H9 (cell line): Measurements from ENCODE around the gene MB21D2. TPM values are rescaled to one million over a fixed set of nuclear protein-coding genes. Genes with fewer than 3 reads are reported as not detected.

Source experiments
- DNase-seq: peaks from one replicate; pipeline ENCODE4 v3.0.0-alpha.2; 2017
- H2AFZ ChIP-seq: one replicate; pipeline ENCODE4 v1.6.1; 2013; ENCODE audit warnings: mild to moderate bottlenecking, low read length, control low read depth, moderate library complexity
- H2AK5ac ChIP-seq: 2 replicates; pipeline ENCODE4 v1.6.1; 2013; ENCODE audit warnings: low read length, control low read depth, mixed read lengths; ENCODE audit not compliant: insufficient read length
- H2BK120ac ChIP-seq: one replicate; pipeline ENCODE4 v1.6.1; 2013; ENCODE audit warnings: low read depth, mild to moderate bottlenecking, low read length, control low read depth, inconsistent platforms; ENCODE audit not compliant: poor library complexity, severe bottlenecking
- H2BK12ac ChIP-seq: 2 replicates; pipeline ENCODE4 v1.6.1; 2013; ENCODE audit warnings: low read length, control low read depth, mixed read lengths, low read depth; ENCODE audit not compliant: insufficient read length
- H2BK15ac ChIP-seq: 2 replicates; pipeline ENCODE4 v1.6.1; 2013; ENCODE audit warnings: low read depth, low read length, control low read depth
- H2BK20ac ChIP-seq: one replicate; pipeline ENCODE4 v1.6.1; 2013; ENCODE audit warnings: low read depth, mild to moderate bottlenecking, low read length, control low read depth, inconsistent platforms; ENCODE audit not compliant: poor library complexity, severe bottlenecking
- H2BK5ac ChIP-seq: 2 replicates; pipeline ENCODE4 v1.6.1; 2013; ENCODE audit warnings: low read length, control low read depth, mixed read lengths; ENCODE audit not compliant: insufficient read length
- H3K14ac ChIP-seq: 2 replicates; pipeline ENCODE4 v1.6.1; 2013; ENCODE audit warnings: low read length, control low read depth; ENCODE audit not compliant: insufficient read depth
- H3K18ac ChIP-seq: 2 replicates; pipeline ENCODE4 v1.6.1; 2013; ENCODE audit warnings: low read depth, mild to moderate bottlenecking, mixed read lengths, low read length, control low read depth; ENCODE audit not compliant: insufficient read length
- H3K23ac ChIP-seq: 2 replicates; pipeline ENCODE4 v1.6.1; 2013; ENCODE audit warnings: low read length, control low read depth, mixed read lengths, low read depth; ENCODE audit not compliant: insufficient read length
- H3K23me2 ChIP-seq: 2 replicates; pipeline ENCODE4 v1.6.1; 2013; ENCODE audit warnings: low read depth, mild to moderate bottlenecking, mixed read lengths, low read length, control low read depth; ENCODE audit not compliant: insufficient read length, poor library complexity, severe bottlenecking
- H3K27ac ChIP-seq: 2 replicates; pipeline ENCODE4 v1.5.1; 2013; ENCODE audit warnings: low read length, control low read depth, mixed read lengths, low read depth; ENCODE audit not compliant: insufficient read length
- H3K27me3 ChIP-seq: 2 replicates; pipeline ENCODE4 v1.6.1; 2013; ENCODE audit warnings: low read length, control low read depth, inconsistent platforms; ENCODE audit not compliant: insufficient read depth
- H3K4ac ChIP-seq: 2 replicates; pipeline ENCODE4 v1.6.1; 2013; ENCODE audit warnings: low read depth, mild to moderate bottlenecking, control low read depth, inconsistent platforms, low read length, moderate library complexity
- H3K4me1 ChIP-seq: 2 replicates; pipeline ENCODE4 v1.6.1; 2013; ENCODE audit warnings: low read length, control low read depth, inconsistent platforms; ENCODE audit not compliant: insufficient read depth
- H3K4me2 ChIP-seq: 2 replicates; pipeline ENCODE4 v1.6.1; 2013; ENCODE audit warnings: low read length, control low read depth, mixed read lengths; ENCODE audit not compliant: insufficient read length, insufficient read depth
- H3K56ac ChIP-seq: 2 replicates; pipeline ENCODE4 v1.6.1; 2013; ENCODE audit warnings: low read depth, mild to moderate bottlenecking, mixed read lengths, low read length, control low read depth; ENCODE audit not compliant: insufficient read length
- H3K79me1 ChIP-seq: 2 replicates; pipeline ENCODE4 v1.6.1; 2013; ENCODE audit warnings: low read depth, mild to moderate bottlenecking, moderate library complexity, low read length, control low read depth, inconsistent platforms; ENCODE audit not compliant: insufficient read depth, poor library complexity, severe bottlenecking
- H3K79me2 ChIP-seq: 2 replicates; pipeline ENCODE4 v1.6.1; 2013; ENCODE audit warnings: low read length, control low read depth, inconsistent platforms; ENCODE audit not compliant: insufficient read depth
- H3K9ac ChIP-seq: 2 replicates; pipeline ENCODE4 v1.6.1; 2013; ENCODE audit warnings: low read length, control low read depth, mixed read lengths; ENCODE audit not compliant: insufficient read length; ENCODE audit errors: extremely low read depth
- H3K9me3 ChIP-seq: one replicate; pipeline ENCODE4 v1.6.1; 2013; ENCODE audit warnings: low read depth, low read length, inconsistent platforms; ENCODE audit not compliant: control insufficient read depth
- H3T11ph ChIP-seq: one replicate; pipeline ENCODE4 v1.6.1; 2013; ENCODE audit warnings: mild to moderate bottlenecking, low read length, control low read depth, inconsistent platforms
- H4K20me1 ChIP-seq: one replicate; pipeline ENCODE4 v1.6.1; 2013; ENCODE audit not compliant: control insufficient read depth, insufficient read length, insufficient read depth
- H4K5ac ChIP-seq: 2 replicates; pipeline ENCODE4 v1.6.1; 2013; ENCODE audit warnings: low read depth, mild to moderate bottlenecking, mixed read lengths, low read length, control low read depth; ENCODE audit not compliant: insufficient read length
- H4K8ac ChIP-seq: replicated peaks from 2 replicates; pipeline ENCODE4 v1.6.1; 2013; ENCODE audit warnings: low read length, control low read depth, mixed read lengths, low read depth; ENCODE audit not compliant: insufficient read length
- H4K91ac ChIP-seq: 2 replicates; pipeline ENCODE4 v1.6.1; 2013; ENCODE audit warnings: low read depth, mild to moderate bottlenecking, moderate library complexity, mixed read lengths, low read length, control low read depth; ENCODE audit not compliant: insufficient read length
- H3K27ac Mint-ChIP-seq, 3 experiments: 2 replicates in 2 of 3; 3 replicates in 1 of 3; pipeline ENCODE4 v1.8.0; 2020 to 2021; ENCODE audit warnings: mixed read lengths in 3 of 3, mild to moderate bottlenecking in 1 of 3, moderate library complexity in 1 of 3
- H3K27me3 Mint-ChIP-seq: 2 replicates; pipeline ENCODE4 v1.8.0; 2021; ENCODE audit warnings: low read depth, mild to moderate bottlenecking, moderate library complexity, mixed read lengths
- H3K36me3 Mint-ChIP-seq, 3 experiments: 2 replicates in 2 of 3; 3 replicates in 1 of 3; pipeline ENCODE4 v1.8.0; 2020 to 2021; ENCODE audit warnings: low read depth in 3 of 3, mixed read lengths in 3 of 3; ENCODE audit not compliant: insufficient read depth in 1 of 3
- H3K4me1 Mint-ChIP-seq, 2 experiments: 2 replicates each; pipeline ENCODE4 v1.8.0; 2020; ENCODE audit warnings: mixed read lengths in 2 of 2
- H3K4me3 Mint-ChIP-seq, 2 experiments: 2 replicates in 1 of 2; 3 replicates in 1 of 2; pipeline ENCODE4 v1.8.0; 2020 to 2021; ENCODE audit warnings: mild to moderate bottlenecking in 2 of 2, mixed read lengths in 2 of 2, moderate library complexity in 1 of 2
- H3K9me3 Mint-ChIP-seq, 2 experiments: 2 replicates in 1 of 2; 3 replicates in 1 of 2; pipeline ENCODE4 v1.8.0; 2020; ENCODE audit warnings: mild to moderate bottlenecking in 2 of 2, mixed read lengths in 2 of 2, moderate library complexity in 1 of 2
- CTCF ChIP-seq: fragments of 200-600 bp; sonication (generic); conservative IDR thresholded peaks from 3 replicates; pipeline ENCODE4 v1.8.0; 2021; ENCODE audit warnings: antibody characterized with exemption, mild to moderate bottlenecking
- WGBS: extraction: QIAGEN DNeasy Blood & Tissue Kit; methylation state at CpG from one replicate; pipeline ENCODE4 v1.1.7; 2013; ENCODE audit warnings: missing lambda C conversion rate, low lambda C conversion rate, mixed read lengths; ENCODE audit not compliant: insufficient read length; ENCODE audit errors: extremely low coverage; 5-methylcytosine and 5-hydroxymethylcytosine counted together
- total RNA-seq: library from RNA; stranded (reverse); gene quantifications from 2 replicates; pipeline ENCODE4 v1.2.1, GENCODE V29; 2021

Gene MB21D2
- total RNA-seq, 1 experiment from 2014 or later = 19.1 TPM

DNA sequence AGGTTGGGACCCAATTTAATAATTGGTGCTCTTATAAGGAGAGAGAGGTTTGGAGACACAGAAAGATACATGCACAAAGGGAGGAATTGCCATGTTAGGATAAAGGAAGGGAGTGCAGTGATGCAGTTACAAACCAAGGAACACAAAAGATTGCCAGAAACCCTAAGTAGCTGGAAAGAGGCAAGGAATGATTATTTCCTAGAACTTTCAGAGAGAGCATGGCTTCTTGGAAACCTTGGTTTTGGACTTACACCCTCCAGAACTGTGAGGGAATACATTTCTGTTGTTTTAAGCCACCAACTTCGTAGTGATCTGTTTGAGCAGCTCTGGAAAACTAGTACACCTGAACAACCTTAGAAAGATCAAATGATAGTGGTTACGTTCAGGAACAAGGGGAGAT is 25.0 kb upstream of the MB21D2 start:
- Histone ChIP-seq H3K27me3 (no peaks in the 10 kb centered on the region), H3K9ac (no peak overlapping the region), H2BK12ac (no peak overlapping the region), H4K91ac (no peak overlapping the region), H3K18ac (no peak overlapping the region), H3K79me1 (no peaks in the 10 kb centered on the region), H3K23me2 (no peaks in the 10 kb centered on the region), H2BK15ac (no peak overlapping the region), H4K20me1 (no peaks in the 10 kb centered on the region), H3K4me2 (no peak overlapping the region), H2AK5ac (no peak overlapping the region), H3K4me1 (no peaks in the 10 kb centered on the region), H4K5ac (no peak overlapping the region), H2BK5ac (no peak overlapping the region), H3K23ac (no peak overlapping the region), H3K79me2 (no peaks in the 10 kb centered on the region), H3K9me3 (no peaks in the 10 kb centered on the region), H3T11ph (no peak overlapping the region), H2AFZ (no peak overlapping the region), H3K56ac (no peak overlapping the region), H3K14ac (no peak overlapping the region), H3K27ac (no peak overlapping the region), H4K8ac (no peak overlapping the region), H3K4ac (no peak overlapping the region), H2BK20ac (no peak overlapping the region), H2BK120ac (no peak overlapping the region)
- H3K9me3 Mint-ChIP-seq = no peaks in the 10 kb centered on the region
- no peaks in the 10 kb centered on the region; the same call in 1 of the 2 replicates for H3K27me3 Mint-ChIP-seq
- no peak overlapping the region for H3K27ac Mint-ChIP-seq
- no peaks in the 10 kb centered on the region; a peak in 2 of 7 replicates for H3K36me3 Mint-ChIP-seq
- no peak for DNase-seq
- WGBS = no CpG with 5 or more reads among the region's 2 CpGs
- no peaks in the 10 kb centered on the region for H3K4me1 Mint-ChIP-seq
- TF ChIP-seq CTCF = no peak
- no peak overlapping the region for H3K4me3 Mint-ChIP-seq
